ENCODE measurements around the gene ST8SIA5. TPM values are rescaled to one million over a fixed set of nuclear protein-coding genes. Genes with fewer than 3 reads are reported as not detected.

The ST8SIA5 gene
- total and polyA plus RNA-seq, 8 donors: 0.09 to 0.43 (median 0.27) TPM

- no peaks in the 10 kb centered on the region for H3K36me3 ChIP-seq
- ATAC-seq: no peak
- H3K4me1 ChIP-seq: peaks cover 0 to 10% of the 10 kb centered on the region in 2 donors
- DNase-seq: no peak
- no peak overlapping the region for H3K27ac ChIP-seq
- intact Hi-C loops (cut with DNase I): no loop called here
- H3K27me3 ChIP-seq: no peaks in the 10 kb centered on the region
- no peaks in the 10 kb centered on the region for H3K9me3 ChIP-seq
- no peak overlapping the region for H3K4me3 ChIP-seq
- TF ChIP-seq, protein P1, sequence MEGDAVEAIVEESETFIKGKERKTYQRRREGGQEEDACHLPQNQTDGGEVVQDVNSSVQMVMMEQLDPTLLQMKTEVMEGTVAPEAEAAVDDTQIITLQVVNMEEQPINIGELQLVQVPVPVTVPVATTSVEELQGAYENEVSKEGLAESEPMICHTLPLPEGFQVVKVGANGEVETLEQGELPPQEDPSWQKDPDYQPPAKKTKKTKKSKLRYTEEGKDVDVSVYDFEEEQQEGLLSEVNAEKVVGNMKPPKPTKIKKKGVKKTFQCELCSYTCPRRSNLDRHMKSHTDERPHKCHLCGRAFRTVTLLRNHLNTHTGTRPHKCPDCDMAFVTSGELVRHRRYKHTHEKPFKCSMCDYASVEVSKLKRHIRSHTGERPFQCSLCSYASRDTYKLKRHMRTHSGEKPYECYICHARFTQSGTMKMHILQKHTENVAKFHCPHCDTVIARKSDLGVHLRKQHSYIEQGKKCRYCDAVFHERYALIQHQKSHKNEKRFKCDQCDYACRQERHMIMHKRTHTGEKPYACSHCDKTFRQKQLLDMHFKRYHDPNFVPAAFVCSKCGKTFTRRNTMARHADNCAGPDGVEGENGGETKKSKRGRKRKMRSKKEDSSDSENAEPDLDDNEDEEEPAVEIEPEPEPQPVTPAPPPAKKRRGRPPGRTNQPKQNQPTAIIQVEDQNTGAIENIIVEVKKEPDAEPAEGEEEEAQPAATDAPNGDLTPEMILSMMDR (IDR thresholded peaks at IDR 0.05): no peak
Observed at GRCh38 chr18:46716827-46717226, 40.0 kb downstream of the ST8SIA5 start.

DNA sequence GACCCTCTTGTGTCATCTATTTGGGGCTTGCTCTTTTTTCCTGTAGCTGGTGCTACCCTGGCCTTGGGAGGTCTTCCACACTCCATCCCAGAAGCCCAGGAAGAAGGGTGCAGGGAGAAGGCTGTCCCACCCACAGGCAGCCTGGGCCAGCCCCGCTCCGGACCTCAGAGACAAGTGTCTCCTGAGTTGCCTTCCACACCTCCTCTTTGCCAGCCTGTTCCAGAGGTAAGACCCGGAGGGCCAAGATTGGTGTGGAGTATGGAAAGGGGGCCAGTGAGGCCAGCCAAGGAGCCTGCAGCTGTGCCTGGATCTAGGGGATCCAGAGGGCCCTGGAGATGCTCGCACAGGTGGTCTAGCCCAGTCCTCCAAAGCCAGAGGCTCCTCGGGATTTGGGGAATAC lies 40.5 kb downstream of the ST8SIA5 start:
- no peaks in the 10 kb centered on the region for H3K9me3 ChIP-seq
- TF ChIP-seq, protein P1 (IDR thresholded peaks at IDR 0.05): no peak
- DNase-seq: no peak
- intact Hi-C loops (cut with DNase I): no loop called here
- H3K4me1 ChIP-seq: peaks cover 0 to 10% of the 10 kb centered on the region in 2 donors
- no peak for ATAC-seq
- no peak overlapping the region for H3K4me3 ChIP-seq
- no peaks in the 10 kb centered on the region for H3K36me3 ChIP-seq
- no peaks in the 10 kb centered on the region for H3K27me3 ChIP-seq
- H3K27ac ChIP-seq: no peak overlapping the region

DNA sequence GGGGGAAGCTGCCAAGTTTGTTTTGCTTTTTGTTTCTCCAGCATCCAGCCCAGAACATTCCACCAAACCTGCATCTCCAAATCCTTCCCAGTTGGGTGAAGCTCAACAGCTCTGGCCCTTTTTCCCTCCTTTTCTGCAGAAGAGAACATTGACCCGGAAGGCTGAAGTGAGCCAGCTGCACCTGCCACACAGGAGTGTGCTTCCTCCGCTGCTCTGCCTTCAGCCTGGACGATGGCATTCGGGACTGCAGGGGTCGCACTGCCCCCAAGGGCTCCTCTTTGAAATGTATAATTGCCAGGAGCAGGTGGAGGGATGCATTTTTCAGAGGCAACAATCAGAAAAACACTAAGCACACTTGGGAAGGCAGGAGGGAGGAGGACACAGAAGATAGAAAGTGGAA lies 41.8 kb downstream of the ST8SIA5 start:
- no peak for ATAC-seq
- no peak overlapping the region for H3K27ac ChIP-seq
- TF ChIP-seq, protein P1 (IDR thresholded peaks at IDR 0.05): no peak
- DNase-seq: no peak
- no peak overlapping the region for H3K4me3 ChIP-seq
- intact Hi-C loops (cut with DNase I): no loop called here
- no peaks in the 10 kb centered on the region for H3K9me3 ChIP-seq
- no peaks in the 10 kb centered on the region for H3K36me3 ChIP-seq
- H3K27me3 ChIP-seq: no peaks in the 10 kb centered on the region
- H3K4me1 ChIP-seq: peaks cover 0 to 10% of the 10 kb centered on the region in 2 donors

DNA sequence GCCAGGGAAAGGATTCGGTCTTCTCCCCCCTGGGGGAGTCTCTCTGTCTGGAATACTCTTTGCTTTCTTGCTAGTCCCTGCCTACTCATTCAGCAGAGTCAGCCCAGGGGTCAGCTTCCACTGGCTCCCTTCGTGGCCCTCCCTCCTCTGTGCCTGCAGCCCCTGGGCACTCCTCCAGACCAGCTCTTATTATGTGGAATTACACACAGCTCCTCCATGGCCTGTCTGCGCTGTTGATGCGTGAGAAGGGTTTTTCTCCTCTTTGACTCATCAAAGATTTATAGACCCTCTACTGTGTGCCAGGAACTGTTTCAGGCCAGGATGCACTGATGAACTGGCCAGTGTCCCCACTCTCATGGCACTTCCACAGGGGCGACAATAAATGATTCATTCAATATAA lies 44.4 kb downstream of the ST8SIA5 start:
- DNase-seq (peak in 1 of 4 donors; percentile 17), ATAC-seq (peak; percentile 32)
- Histone ChIP-seq H3K4me3 (no peak overlapping the region), H3K9me3 (no peaks in the 10 kb centered on the region), H3K4me1 (no peaks in the 10 kb centered on the region), H3K27ac (no peak overlapping the region), H3K27me3 (no peaks in the 10 kb centered on the region), H3K36me3 (no peaks in the 10 kb centered on the region)
- TF ChIP-seq, protein P1 (IDR thresholded peaks at IDR 0.05): no peak
- intact Hi-C loops (cut with DNase I): no loop called here

- DNase-seq: peak in 1 of 4 donors; percentile 28
- Histone ChIP-seq H3K27ac (no peak overlapping the region), H3K4me1 (no peaks in the 10 kb centered on the region), H3K4me3 (no peak overlapping the region), H3K9me3 (no peaks in the 10 kb centered on the region), H3K36me3 (no peaks in the 10 kb centered on the region), H3K27me3 (no peaks in the 10 kb centered on the region)
- no peak for ATAC-seq
- intact Hi-C loops (cut with DNase I): no loop called here
- TF ChIP-seq, protein P1 (IDR thresholded peaks at IDR 0.05): no peak
Observed at GRCh38 chr18:46711444-46711863, 45.4 kb downstream of the ST8SIA5 start.
